GM21737 (cell line): ENCODE measurements around the gene LIFR.
A peak's percentile ranks its signal among the peaks of the same experiment; 100 is the strongest.

Source experiments
- ATAC-seq: cut with Tn5 transposase; IDR thresholded peaks from one replicate; pipeline ENCODE4 v1.9.1; 2021; ENCODE audit warnings: mild to moderate bottlenecking, moderate library complexity; ENCODE audit not compliant: unreplicated experiment

Gene LIFR

DNA sequence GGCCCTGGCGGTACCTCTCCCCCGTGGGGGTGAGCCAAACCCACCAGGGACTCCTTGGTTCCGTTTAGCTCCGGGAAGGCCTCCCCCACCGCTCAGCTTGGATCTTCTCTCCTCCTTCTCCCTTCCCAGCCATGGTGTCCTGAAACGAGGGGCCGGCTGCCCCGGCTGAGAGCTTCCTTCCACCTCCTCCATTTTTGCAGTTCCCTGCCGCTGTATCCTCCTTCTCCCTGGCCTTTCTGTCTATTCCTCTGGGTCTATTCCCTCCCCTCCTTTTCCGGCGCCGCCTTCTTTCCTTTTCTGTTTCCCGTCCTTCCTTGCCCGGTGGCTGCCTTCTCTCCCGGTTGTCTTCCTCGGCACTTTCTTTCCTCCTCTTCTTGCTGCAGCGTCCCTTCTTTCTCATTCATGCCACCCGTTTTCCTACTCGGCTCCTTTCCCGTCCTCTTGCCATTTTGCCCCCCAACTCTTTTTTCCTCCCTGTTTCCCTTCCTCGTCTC, 110.4 kb downstream of the LIFR start:
- no peak for ATAC-seq

DNA sequence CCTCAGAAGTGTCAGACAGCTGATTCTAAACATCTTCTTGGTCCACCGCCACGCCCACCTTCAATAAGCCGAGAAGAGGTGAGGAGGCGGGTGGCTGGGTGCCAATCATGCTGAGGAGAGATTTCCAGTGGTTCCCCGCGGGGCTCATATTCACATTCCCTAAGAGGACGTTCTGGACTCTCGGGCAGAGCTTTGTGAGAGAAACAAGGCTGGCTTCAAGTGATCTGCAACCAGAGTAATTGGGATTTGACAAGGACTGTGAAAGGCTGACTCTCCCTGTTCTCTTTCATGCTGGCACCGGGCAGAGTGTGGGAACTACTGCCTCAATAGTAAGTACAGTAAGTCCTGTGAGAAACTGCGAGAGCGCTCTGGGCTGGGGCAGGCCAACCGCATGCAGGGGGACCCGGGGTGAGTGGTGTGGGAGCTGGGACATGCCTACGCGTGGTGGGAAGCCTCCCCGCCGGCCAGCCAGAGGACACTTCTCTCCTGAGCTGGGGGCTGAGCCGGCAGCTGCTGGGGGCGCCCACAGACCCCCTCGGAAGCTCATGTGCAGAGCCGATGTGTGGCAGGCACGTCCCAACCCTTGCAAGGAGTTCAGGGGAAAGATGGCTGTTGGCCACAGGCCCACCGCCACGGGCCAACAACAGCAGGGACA, 110.9 kb downstream of the LIFR start:
- no peak for ATAC-seq

DNA sequence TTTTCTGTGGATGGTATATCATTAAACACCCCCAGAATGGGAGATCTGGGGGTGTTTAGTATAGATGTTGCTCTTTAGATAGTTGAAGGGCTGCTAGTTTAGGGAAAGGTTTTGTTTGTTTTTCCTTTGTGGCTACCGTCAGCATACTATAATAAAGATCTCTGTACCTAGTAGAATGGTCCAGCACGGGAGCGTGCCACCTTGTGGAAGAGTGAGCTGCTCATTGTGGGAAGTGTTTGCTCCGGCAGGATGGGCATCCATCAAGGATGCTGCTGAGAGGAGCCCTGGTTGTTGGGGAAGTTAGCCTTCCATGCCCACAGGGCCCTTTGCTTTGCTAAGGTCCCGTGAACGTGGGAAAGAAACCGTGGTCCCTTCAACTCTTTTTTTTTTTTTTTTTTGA, 113.1 kb downstream of the LIFR start:
- ATAC-seq, result no peak

DNA sequence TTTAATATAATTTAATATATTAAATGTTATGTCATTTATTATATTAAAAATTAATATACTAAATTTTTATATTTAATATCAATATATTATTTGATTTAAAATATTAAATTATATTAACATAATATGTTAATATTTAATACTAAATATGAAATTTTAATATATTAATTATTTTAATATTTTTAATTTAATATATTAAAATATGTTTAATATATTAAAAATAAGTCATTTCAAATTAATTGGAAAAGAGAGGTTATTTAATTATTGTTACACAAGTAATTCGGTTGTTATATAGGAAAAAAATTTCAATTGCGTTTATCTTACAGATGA, 114.2 kb downstream of the LIFR start:
- ATAC-seq, result no peak

DNA sequence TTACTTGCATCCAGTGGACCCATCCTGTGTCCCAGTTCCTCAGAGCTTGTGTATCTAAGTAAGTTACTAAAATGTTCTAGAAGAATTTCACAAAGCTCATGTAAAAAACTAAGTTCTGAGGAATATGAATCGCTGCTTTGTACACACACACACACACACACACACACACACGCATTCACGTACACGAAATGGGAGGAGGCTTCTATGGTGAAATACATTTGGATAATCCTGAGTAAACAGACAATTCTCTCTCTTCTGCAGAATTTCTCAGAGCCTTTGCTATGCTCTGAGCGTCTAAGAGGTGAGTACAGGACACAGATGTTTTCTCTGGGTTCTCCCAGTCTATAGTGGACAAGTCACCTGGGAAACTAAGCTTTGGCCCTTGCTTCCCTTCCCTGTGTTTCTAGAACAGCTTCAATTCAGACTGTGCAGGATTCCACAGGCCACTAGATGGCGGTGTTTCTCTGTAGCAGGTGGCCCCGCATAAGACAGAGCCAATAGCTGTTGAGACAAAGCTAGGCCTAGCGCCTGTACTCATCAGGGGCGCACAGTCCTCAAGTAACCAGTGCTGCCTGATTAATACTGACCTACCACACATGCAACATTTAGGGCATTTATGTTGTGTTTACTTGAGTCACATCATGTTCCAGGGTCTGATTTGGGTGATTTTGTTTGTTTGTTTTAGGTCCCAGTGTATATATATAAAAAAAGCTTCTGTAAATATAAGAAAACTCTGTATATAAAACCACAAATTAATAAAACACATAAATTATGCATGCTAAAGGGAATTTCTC, 114.8 kb downstream of the LIFR start:
- ATAC-seq, result peak; percentile 98

DNA sequence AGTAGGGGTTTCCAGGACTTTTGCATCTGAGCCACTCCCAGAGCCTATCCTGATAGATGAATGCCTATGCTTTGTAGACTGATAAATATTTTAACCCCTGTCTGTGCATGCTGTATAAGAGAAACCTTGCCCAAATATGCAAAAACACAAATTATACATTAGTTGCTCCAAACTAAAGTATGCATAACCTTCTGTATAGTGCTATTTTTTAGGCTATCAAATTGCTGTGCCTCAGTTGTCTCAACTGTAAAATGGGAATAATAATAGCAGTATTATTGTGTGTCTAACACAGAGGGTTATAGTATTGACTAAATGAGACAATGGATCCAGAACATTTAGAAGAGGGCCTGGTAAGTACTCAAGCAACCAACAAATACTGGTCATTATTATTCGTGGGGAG, 117.7 kb downstream of the LIFR start:
- ATAC-seq, result no peak

DNA sequence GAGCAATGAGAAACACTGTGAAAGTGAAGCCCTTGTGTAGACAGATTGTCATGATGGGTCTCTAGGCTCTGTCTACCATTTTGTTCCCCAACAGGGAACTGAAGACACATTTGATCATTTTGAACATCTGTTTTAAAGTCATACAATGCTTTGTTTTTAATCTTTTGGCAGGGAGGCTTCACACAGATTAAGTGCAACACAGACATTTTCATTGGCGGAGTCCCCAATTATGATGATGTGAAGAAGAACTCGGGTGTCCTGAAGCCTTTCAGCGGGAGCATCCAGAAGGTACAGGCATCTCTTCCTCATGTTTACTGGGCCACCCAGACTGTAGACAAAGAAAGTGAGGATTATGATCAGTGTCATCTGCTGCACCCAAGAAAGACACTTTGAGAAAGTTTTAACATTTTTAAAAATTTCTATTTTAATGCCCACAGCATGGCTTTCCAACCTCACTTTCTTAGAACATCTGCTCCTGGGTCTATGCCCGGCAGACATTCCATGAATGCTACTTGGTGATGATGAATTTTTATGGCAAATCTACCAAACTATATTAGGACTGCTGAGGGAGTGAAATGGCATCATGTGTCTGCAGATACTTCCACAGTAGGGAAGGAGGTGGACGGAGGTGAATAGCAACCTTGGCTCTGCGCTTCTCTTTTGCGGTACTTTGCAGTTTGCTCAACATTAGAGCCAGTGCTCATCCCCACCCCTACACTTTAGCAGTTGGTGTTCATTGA, 121.3 kb downstream of the LIFR start:
- no peak for ATAC-seq

DNA sequence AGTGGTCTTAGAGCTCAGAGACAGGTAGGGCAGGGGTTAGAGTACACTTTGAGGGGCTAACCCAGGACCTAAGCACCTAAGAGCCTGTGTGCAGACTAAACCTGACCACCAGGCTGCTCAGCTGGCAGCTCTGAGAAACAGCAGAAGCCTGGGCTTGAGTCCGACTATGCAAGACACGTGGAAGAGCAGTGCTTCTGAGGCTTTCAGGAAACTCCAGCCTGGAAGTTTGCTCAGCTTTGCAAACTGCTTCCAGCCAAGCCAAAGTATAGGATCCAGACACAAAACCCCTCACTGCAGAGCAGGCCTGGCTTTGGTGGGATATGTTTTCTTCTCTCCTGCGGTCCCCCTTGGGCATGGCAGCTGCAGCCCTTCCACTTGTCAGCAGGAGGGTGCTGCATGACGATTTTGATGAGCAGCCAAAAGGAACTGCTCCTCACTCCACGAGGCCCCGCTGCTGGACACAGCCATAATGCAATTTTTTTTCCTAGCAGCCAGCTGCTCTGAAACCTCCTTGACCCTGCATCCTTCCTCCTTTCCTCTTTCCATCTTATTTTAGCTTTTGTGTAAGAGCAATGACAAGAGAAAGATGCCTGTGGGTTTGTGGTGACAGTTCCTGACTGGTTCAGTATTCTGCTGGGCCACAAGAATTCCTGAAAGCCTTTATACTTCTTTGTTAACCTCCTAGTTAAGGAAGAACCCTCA, 123.1 kb downstream of the LIFR start:
- no peak for ATAC-seq

DNA sequence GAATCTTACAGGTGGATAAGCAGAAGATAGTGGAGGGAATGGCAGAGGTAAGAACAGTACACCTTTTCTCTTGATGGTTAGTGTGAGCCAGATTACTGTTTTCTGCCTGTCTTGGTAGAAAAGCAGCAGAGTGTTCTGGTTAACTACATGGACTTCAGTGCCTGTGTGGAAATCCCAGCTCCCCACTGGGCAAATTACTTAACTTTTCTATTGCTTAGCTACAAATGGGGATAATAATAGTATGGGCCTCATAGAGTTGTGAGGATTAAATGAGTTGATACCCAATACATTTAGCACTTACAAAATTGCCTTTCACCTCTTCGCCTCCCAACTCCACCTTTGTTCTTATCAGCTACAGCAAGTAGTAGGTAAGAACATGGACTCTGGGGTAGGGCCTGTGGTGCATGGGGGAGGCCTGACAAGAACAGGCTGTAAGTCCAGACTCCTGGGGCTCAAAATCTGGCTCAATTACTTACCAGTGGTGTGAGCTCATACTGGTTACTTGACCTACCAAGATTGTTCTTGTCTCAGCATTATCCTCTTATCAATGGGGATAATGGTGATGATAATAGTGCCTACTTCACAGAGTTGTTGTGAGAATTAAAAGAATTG, 125.1 kb downstream of the LIFR start:
- no peak for ATAC-seq

DNA sequence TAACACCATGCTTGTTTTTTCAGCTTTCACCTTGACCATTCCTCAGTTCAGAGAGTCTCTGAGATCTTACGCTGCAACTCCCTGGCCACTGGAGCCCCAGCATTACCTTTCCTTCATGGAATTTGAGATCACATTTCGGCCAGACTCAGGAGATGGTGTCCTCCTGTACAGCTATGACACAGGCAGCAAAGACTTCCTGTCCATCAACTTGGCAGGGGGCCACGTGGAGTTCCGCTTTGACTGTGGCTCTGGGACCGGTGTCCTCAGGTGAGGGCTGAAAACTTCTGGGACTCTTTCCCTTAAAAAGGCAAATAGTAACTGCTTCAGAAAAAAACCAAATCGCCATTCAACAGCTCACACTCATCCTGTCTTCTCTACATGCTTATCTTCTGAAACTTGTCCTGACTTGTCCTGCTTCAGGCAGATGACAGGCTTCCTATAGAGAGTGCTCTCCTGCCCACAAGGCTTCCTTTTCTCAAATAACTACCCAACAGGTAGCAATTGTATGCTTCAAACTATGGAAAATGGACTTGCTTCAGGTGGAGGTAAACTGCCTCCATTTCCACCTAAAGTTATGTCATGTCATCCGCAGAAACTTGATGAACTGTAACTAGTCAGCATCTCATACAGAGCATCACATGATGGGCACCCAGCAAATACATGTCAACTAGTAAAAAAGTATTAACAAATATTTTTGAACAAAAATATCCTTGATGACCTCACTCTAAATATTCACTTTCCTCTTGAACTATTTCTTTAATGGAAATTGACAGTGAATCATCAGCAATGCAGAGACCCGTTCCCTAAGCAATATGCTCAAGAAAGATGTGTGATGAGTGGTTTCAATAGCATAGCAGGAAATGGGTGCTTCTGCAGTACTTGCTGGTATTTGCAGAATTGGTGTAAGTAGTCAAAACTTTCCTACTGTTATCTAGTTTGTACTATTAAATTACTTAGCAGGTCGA, 129.2 kb downstream of the LIFR start:
- ATAC-seq, result no peak

DNA sequence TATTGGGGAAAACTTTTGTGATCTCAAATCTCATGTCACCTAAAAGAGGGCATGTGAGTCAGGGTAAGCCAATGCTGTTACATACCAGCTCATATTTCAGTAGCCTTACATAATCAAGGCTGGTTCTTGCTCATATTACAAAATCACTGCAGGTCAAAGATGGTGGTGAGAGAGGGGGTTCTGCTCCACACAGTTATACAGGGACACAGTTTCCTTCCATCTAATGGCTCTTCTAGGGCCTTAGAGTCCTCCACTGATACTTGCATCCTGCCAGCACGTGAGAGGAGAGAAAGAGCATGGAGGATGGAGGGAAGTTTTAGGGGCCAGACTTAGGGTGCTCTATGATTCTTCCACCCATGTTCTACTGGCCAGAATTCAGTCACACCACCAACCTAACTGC, 130.0 kb downstream of the LIFR start:
- no peak for ATAC-seq
